Measurements from ENCODE around the gene CCT8L2. TPM values are rescaled to one million over a fixed set of nuclear protein-coding genes. Genes with fewer than 3 reads are reported as not detected.

CCT8L2 gene
- not detected in 2 replicates for total RNA-seq

GRCh38 chr22:16592710-16593109 is at the start of gene CCT8L2:
CCT8L2 (minus strand) TSS chr22:16592810; CDS start chr22:16592550, 260 bp downstream.

Other genes starting within 250 kb of the CCT8L2 start
- not detected in 2 replicates for gene XKR3, start 232.6 kb upstream of the CCT8L2 start, total RNA-seq

Measured in regular cardiac myocyte (primary cell).